K562 (cell line): ENCODE measurements around the gene SIRT5. TPM values are rescaled to one million over a fixed set of nuclear protein-coding genes. Genes with fewer than 3 reads are reported as not detected.

Source experiments
- CHD7 ChIP-seq: fragments of 200-600 bp; sonication (generic); IDR thresholded peaks from one replicate; pipeline ENCODE4 v1.6.1; 2012; ENCODE audit warnings: mild to moderate bottlenecking, low read depth, low read length, inconsistent platforms
- CREB5 ChIP-seq: fragments of 250-450 bp; sonication (Bioruptor Pico); IDR thresholded peaks from 2 replicates; pipeline ENCODE4 v1.5.0; 2020; ENCODE audit warnings: mild to moderate bottlenecking
- E2F1 ChIP-seq: sonication (generic); formaldehyde crosslinking; IDR thresholded peaks from 2 replicates; pipeline ENCODE4 v1.8.1; 2023; ENCODE audit warnings: mild to moderate bottlenecking, missing genetic modification reagents, moderate library complexity
- HNRNPH1 ChIP-seq: fragments of 200-400 bp; formaldehyde crosslinking; optimal IDR thresholded peaks from 2 replicates; pipeline ENCODE3; 2017; ENCODE audit warnings: low read depth, mild to moderate bottlenecking, low read length, moderate library complexity
- MEF2D ChIP-seq: conservative IDR thresholded peaks from 2 replicates; pipeline ENCODE4 v1.6.1; 2016; ENCODE audit warnings: low read depth, missing genetic modification characterization, missing compliant biosample characterization
- NEUROD1 ChIP-seq: fragments of 150-350 bp; IDR thresholded peaks from 2 replicates; pipeline ENCODE4 v1.6.1; 2014; ENCODE audit warnings: borderline replicate concordance, low read length, low read depth; ENCODE audit not compliant: partially characterized antibody
- NR2C1 ChIP-seq, 2 experiments: fragments of 450-650 bp; IDR thresholded peaks; 2 replicates each; pipeline ENCODE4 v1.6.1; 2017; ENCODE audit warnings: mild to moderate bottlenecking in 2 of 2, antibody characterized with exemption in 1 of 2, inconsistent platforms in 1 of 2, missing compliant biosample characterization in 1 of 2, missing genetic modification characterization in 1 of 2
- TEAD1 ChIP-seq, 2 experiments: fragments of 450-650 bp in 1 of 2; sonication (generic) in 1 of 2; formaldehyde crosslinking; IDR thresholded peaks; 2 replicates each; pipeline versions ENCODE4 v1.4.0 to v1.8.0; 2020 to 2022; ENCODE audit warnings: mild to moderate bottlenecking in 2 of 2, missing genetic modification reagents in 1 of 2
- U2AF1 ChIP-seq: fragments of 200-400 bp; formaldehyde crosslinking; optimal IDR thresholded peaks from 2 replicates; pipeline ENCODE3; 2017; ENCODE audit warnings: mild to moderate bottlenecking, low read depth, low read length, moderate library complexity
- polyA plus RNA-seq, 8 experiments: library from polyadenylated mRNA; depleted of rRNA in 4 of 8; stranded (reverse) in 5 of 8; unstranded in 3 of 8; fragments of >200 nt; fragmentation: Nextera tagmentation in 2 of 8; fragmentation: Illumina TruSeq in 1 of 8; extraction: Ambion mirVana in 2 of 8; extraction: Trizol in 1 of 8; gene quantifications; 2 replicates each; pipeline versions ENCODE4 v1.2.1 to v1.2.3, GENCODE V29; 2011 to 2014; ENCODE audit warnings: inconsistent platforms in 1 of 8, missing spikeins in 1 of 8
- total RNA-seq, 7 experiments: library from RNA; depleted of rRNA in 6 of 7; stranded (reverse); fragments of >200 nt in 6 of 7; fragmentation: Illumina TruSeq in 2 of 7; extraction: Trizol in 2 of 7; gene quantifications; 2 replicates each; pipeline versions ENCODE4 v1.2.1 to v1.2.3, GENCODE V29; 2011 to 2021; ENCODE audit warnings: low replicate concordance in 1 of 7

SIRT5 gene
- total and polyA plus RNA-seq, 9 of the 15 experiments (the other 6 are each of a cell fraction or from before 2014, with no cell fraction given), result 2.1 to 15.7 (median 11.4) TPM

GRCh38 chr6:13574571-13575376, at the start of gene SIRT5 (continued):
- TF ChIP-seq NEUROD1, result peak; percentile 73
- TF ChIP-seq MEF2D, result no peak
- peak in 1 of 2 experiments; percentile 74; a peak in 1 of 4 replicates for TF ChIP-seq TEAD1 (CRISPR knock-in tag; IDR thresholded peaks at IDR 0.05)
- no peak for TF ChIP-seq U2AF1
- no peak for TF ChIP-seq E2F1 (CRISPR knock-in tag)
- no peak; the same call in 1 of the 2 replicates for TF ChIP-seq CREB5 (CRISPR knock-in tag)
- peak; percentile 75 for TF ChIP-seq NR2C1 (IDR thresholded peaks at IDR 0.05)
- peak; percentile 73 for TF ChIP-seq NR2C1 (tag; IDR thresholded peaks at IDR 0.05)
- TF ChIP-seq HNRNPH1, result no peak
- TF ChIP-seq CHD7, result no peak
